NCI-H2107 (cell line): ENCODE data around the gene SNRPA.
"Not testable (repeated sequence)": the region's sequence is repeated elsewhere in the genome, so short reads cannot be mapped to it uniquely, and the experiment has no call there.

ENCODE experiments used
- DNase-seq: peaks from one replicate; lab custom pipeline; 2025; lab: John Stamatoyannopoulos, UW

The SNRPA gene

DNA sequence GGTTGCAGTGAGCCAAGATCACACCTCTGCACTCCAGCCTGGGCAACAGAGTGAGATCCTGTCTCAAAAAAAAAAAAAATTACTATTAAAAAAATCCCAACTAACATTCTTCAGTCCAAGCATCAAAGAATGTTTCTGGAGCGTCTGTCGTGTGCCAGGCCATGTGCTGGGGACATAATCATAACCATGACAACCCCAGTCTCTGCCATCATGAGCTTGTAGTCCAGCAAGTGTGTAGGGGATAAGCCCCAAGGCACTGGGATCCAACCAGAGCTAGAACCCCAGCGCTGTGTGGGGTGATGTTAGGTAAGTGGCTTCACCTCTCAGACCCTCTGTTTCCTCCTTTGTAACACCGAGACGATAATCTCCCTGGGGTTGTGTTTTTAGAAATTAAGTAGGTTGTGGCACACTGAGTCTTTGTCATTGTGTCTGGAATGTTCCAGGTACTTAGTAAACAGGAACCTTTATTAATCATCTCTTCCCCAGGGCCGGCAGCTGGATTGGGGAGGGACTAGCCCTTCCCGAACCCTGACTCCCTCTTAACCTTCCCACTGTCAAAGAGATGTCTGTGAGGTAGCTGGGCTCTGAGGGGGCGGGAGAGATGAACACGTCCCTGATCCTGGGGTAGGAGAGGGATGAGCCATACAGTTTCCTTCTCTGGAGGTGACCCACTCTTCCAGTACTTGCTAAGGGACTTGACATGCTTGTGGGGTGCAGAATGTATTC, 28.9 kb upstream of the SNRPA start:
- DNase-seq, result no peak

DNA sequence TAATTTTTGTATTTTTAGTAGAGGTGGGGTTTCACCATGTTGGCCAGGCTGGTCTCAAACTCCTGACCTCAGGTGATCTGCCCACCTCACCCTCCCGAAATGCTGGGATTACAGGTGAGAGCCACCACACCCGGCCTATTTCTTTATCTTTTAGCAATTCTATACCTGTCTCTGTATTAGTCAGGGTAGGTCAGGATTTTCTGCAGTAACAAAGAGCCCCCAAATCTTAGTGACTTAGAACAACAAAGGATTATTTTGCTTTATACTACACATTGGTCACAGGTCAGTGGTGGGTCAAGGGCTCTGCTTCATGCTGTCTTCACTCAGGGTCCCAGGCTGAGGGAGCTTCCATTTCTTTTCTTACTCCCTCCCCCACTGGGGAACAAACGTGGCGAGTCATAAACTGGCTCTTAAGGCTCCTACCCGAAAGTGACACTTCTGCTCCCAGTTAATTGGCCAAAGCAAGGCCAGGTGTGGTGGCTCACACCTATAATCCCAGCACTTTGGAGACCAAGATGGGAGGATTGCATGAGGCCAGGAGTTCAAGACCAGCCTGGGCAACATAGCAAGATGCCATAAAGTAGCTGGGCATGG, 27.2 kb upstream of the SNRPA start:
- no peak for DNase-seq

DNA sequence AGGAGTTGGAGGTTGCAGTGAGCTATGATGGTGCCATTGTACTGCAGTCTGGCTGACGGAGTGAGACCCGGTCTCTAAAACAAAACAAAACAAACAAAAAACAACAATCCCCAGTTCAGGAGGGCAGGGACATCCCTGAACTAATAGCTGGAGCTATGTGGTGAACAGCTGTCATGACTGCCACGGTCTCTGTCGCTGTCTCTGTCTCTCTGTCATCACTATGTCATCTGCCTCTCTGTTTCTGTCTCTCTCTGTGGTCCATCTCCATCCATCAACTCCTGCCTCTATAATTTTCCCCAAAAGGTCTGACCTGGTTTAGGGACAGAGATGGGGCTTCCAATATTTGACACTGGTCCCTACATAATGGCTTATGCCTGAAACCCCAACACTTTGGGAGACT, 26.7 kb upstream of the SNRPA start:
- no peak for DNase-seq

DNA sequence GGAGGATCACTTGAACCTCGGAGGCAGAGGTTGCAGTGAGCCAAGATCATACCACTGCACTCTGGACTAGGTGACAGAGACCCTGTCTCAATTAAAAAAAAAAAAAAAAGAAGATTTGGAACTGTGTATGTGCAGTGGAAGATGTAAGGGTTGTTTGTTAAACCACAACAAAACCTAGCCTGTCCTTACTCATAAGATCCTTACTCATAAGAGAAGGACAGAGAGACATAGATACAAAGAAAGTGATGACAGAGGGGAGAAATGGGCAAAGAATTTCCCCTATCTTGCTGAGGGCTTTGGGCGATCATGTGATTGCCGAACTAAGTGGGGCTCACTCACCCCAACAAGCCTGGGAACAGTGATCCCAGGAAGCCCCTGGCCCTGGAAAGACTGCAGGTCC, 26.1 kb upstream of the SNRPA start:
- no peak for DNase-seq

DNA sequence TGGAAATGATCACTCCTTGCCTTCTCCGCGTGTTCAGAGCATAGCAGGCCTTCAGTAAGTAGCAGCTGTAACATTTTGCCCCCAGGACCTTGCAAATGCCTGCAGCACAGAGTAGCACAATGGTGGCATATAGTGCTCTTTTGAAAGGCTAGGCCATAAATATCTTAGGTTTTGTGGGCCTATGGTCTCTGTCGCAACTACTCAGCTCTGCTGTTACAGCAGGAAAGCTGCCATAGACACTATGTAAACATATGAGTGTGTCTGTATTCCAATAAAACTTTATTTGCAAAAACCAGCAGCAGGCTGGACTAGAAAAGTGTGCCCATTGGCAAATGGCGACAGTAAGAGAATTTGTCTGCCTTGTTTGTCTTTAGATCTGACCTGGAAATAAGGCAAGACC, 24.7 kb upstream of the SNRPA start:
- no peak for DNase-seq

DNA sequence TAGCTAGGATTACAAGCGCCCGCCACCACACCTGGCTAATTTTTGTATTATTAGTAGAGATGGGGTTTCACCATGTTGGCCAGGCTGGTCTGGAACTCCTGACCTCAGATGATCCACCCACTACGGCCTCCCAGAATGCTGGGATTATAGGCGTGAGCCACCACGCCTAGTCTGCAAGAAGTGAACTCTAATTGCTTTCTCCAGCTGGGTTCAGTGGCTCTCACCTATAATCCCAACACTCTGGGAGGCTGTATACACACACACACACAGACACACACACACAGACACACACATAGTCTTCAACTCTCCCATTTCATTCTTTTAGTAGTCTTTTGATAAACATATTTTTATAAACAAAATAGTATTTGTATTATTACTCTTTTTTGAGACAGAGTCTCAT, 20.9 kb upstream of the SNRPA start:
- DNase-seq, result not testable (repeated sequence)

DNA sequence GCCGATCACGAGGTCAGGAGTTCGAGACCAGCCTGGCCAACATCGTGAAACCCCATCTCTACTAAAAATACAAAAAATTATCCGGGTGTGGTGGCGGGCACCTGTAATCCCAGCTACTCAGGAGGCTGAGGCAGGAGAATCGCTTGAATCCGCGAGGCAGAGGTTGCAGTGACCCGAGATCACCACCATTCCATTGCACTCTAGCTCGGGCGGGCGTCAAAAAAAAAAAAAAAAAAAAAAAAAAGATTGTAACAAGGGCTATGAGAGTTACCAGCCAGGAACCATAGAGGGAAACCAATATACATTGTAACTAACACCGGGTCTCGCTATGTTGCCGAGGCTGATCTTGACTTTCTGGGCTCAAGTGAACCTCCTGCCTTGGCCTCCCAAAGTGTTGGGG, 18.7 kb upstream of the SNRPA start:
- not testable (repeated sequence) for DNase-seq

DNA sequence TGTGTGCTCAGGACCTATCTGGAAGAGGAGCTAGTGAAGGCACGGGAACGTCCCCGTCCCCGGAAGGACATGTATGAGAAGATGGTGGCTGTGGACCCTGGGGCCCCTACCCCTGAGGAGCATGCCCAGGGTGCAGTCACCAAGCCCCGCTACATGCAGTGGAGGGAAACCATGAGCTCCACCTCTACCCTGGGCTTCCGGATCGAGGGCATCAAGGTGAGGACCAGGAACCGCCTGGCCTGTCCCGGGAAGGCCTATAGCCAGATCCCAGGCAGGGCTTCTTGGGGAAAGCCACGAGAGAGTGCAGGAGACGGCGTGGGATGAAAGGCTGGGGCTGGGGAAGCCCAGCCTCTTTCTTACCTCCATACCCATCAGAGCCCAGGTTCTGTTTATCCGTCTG, 17.9 kb upstream of the SNRPA start:
- DNase-seq, result no peak

DNA sequence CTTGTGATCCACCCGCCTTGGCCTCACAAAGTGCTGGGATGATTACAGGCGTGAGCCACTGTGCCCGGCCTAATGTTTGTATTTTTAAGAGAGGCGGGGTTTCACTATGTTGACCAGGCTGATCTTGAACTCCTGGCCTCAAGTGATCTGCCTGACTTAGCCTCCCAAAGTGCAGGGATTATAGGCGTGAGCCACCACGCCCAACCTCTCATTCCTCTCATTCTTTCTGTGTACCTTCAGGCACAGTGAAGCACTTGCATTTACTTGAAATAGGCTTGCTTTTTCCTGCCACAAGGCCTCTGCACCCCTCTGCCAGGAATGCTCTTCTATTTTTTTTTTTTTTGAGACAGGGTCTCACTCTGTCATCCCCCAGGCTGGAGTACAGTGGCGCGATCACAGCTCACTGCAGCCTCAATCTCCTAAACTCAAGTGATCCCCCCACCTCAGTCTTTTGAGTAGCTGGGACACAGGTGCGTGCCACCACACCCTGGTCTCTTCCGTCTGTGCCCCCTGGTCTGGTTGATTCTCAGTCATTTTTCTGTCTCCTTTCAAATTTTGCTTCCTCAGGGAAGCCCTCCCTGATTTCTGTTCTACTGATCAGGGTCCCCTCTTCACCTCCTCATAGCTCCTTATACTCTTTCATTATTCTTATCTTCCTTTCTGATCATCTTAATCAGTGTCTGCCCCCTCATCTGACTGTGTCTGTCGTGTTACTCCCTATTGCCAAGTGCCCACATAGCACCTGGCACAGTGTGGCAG, 15.8 kb upstream of the SNRPA start:
- DNase-seq, result no peak

DNA sequence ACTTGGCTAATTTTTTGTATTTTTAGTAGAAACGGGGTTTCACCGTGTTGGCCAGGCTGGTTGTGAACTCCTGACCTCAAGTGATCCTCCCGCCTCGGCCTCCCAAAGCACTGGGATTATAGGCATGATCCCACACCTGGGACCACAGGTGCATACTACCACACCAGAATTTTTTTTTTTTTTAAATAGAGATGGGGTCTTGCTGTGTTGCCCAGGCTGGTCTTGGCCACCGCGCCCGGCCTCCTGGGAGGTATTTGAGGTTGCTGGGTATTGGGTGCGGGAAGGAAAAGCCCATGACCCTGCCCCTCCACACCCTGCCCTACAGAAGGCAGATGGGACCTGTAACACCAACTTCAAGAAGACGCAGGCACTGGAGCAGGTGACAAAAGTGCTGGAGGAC, 14.3 kb upstream of the SNRPA start:
- no peak for DNase-seq

DNA sequence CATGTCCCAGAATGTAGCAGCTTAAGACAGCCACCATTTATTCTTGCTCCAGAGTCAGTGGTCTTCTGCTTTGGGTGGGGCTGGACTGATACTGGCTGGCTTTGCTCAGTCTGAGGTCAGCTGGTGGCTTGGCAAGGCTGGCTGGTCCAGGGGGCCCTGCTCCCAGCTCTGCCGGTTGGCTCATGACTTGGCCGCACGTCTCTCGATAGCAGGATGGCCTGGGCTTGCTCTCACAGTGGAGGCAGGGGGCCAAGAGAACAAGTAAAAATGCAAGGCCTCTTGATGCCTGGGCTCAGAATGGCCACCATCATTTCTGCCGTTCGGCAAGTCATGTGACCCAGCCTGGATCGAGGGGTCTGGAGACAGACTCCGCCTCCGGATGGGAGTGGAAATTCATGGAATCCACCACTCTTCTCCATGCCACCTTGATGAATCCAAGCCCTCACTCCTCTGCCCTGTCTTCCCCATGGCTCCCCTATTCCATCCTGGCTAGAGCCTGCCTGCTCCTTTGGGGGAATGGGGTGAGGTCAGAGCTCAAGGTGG, 13.8 kb upstream of the SNRPA start:
- DNase-seq, result no peak

DNA sequence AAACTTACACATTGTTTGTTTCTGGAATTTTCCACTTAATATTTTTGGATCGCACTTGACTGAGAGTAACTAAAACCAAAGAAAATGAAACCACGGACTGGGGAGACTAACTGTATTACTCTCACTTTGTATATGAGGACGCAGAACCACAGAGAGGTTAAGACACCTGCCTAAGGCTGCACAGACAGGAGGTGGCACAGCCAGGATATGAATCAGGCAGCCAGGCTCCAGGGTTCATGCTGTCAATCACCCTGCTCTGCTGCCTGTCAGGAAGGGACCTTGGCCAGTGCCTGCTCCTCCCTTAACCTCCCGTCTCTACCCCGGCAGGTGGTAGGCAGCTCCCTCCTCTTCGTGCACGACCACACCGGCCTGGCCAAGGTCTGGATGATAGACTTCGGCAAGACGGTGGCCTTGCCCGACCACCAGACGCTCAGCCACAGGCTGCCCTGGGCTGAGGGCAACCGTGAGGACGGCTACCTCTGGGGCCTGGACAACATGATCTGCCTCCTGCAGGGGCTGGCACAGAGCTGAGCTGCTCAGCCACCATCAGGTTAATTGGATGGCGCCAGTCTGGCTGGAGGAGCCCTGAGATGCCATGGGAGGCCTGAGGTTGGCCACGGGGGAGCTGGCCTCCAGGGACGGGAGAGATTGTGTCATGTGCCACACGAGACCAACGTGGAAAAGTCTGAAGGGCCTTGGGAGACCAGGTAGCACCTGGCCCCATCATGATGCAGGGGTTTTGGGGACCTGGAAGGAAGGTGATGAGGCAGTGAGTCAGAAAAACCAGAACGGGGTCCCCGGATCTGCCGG, 11.8 kb upstream of the SNRPA start:
- DNase-seq, result no peak

DNA sequence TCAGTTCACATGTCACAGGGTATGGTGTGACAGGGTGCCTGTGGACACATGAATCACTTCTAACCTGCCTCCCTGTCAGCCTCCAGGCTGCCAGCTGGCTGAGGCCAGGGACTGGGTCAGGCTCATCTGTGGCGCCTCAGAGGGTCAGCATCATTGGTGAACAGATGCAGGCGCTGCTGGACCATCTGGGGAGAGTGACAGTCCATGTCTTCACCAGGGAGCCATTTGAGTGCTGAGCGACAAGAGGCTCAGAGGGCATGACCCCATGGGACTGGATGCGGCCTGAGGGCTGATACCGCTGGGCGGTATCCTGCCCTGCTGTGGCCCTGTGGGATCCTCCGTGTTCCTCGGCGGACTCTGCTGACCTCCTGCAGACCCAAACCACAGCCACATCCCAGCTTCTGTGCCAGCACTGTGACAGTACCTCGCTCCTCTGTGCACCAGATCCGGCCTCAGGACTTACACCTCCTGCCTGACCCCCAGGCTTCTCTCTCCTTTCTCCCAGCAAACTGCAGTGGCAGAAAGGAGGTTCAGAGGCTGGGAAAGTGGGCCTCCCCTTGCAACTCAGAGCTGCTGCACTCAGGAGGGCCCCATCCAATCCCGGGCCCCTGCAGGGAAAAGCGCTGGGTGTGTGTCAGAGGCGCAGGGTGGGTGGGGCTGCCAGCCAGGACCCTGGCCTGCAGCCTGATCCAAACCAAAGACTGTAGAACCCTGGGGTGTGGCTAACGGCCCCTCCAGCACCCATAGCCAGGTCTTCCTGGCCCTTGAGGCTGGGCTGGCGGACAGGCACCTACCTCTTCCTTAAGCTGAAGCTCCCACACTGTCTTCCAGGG, 10.9 kb upstream of the SNRPA start:
- no peak for DNase-seq

DNA sequence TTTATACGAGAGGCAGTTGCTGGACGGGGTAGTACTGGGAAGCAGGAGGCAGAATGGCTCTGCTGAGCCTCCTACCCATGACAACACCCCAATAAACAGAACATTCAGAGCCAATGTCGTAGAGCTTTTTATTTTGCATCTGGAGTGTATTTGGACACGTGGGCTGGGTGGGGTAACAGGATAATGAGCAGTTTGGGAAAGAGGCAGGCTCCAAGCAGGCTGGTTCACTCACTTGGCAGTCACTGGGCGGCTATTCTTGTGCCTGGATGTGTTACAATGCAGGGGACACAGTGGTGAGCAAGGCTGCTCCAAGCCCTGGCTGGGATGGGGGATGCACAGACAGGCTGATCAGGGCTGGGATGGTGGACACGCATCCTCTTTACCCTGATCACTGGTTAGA, 10.3 kb upstream of the SNRPA start:
- DNase-seq, result no peak

DNA sequence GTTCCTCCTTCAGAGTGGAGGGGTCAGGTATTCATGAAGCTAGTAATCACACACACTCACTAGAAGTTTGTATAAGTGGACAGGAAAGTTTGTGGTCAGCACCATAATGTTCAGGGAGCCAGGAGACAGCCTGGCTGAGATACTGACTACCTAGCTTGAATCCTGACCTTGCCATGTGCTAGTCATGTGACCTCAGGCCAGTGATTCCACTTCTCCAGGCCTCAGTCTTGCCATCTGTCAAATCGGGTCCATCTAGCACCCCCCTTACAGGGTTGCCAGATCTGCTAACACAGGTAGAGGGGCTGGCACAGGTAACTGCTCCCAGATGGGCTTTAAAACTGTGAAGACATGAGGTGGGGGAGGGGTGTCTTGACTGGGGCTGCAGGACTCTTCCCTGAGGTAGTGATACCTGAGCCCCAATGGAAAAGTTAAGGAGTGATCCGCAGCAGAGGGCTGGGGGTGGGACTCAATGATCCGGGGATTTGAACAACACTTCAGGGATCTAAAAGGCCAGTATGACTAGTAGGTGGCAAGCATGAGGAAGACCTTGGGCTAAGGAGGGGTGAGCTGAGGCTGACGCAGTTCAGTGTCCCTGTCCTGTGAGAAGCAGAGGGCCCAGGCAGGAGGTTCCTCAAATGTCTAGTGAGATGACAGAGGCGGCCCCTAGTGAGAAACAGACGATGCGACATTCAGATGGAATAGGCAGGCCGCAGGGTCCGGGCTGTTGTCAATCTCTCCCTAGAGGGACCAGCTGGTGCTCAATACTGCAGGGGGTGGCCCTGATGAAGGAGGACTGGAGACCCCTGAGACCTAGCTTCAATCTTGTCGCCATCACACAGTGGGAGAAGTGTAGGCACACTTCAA, 9.2 kb upstream of the SNRPA start:
- DNase-seq, result no peak

DNA sequence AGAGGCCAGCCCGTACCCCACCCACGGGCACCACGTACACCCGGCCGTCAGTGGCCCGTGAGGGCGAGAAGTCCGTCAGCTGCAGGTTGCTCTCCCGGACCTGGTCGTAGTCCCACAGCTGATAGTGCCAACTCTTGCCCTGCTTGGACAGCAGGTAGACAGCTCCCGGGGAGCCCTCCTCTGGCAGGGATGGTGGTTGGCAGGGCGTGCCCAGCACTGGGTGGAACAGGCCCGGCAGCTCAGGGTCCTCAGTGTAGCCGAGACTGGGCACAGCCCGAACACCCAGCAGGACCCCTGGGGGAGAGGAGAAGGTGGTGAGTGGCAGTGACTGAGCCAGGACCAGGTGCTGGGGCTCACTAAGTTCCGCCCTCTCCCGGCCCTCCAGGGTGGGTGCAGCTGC, 8.5 kb upstream of the SNRPA start:
- no peak for DNase-seq

DNA sequence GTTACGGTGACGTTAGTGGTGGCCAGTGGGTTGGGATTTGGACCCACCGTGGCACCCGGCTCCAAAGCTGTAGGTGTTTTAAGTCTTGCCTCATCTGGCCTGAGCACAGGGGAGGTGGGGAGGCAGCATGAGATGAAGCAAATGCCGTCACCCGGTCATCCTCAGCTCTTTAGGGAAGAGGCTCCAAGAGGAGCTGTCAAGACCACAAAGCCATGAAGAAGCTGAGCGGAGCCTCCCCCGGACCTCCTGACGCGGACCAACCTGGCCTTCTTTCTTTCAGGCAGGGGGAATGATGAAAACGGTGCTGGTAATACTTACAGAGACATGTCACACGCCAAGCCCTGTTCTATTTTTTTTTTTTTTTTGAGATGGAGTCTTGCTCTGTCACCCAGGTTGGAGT, 8.1 kb upstream of the SNRPA start:
- DNase-seq, result no peak

DNA sequence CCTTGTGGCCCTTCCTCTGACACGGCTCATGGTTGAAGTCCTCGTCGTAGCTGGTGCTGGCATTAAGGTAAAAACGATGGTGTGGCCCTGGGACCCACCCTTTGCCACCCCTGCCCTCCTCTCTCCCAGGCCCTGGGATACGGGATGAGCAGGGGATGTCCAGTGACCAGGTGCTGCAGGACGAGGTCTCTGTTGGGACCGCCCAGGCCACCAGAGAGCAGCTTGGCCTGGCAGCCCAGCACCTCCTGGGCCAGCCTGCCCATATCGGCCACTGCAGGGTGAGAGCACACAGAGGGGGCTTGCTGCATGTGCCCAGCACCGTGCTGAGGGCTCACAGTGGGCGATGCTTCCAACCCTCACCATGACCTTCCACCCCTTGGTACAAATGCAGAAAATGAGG, 7.1 kb upstream of the SNRPA start:
- DNase-seq, result no peak

DNA sequence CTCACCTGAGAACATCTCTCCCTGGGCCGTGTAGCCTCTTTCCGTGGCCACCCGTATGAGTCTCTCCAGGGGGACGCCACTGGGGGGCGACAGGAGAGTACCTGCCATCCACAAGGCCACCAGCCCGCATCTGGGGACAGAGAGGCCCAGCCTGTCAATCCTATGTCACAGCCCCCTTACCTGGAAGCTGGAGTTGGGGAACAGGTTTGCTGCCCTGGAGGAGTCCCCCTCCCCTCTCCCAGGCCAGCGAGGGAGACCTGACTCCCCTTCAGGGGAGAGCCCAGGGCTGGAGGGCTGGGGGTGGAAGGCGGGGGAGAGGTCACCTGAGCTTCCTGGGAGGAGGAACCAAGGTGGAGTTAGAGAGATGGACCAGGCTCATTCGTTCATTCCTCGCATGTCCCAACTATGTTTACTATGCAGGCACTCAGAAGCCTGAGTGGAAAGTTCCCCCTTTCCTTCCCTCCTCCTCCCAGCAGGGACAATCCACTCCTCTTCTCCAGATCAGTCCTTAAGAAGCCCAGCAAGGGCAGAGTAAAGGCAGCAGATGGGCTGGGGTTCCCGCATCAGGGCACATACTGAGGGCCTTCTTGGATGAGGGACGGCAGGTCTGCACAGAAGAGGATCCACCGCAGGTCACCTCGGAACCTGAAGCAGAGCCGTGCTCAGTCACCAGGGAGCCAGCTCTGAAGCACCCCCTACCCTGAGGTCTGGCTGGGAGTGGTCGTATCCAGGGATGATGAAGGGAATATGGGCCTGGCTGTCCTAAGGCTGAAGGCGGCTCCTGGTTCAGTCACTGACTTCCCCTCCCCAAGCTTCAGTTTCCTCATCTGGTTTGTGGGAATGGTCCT, 6.2 kb upstream of the SNRPA start:
- no peak for DNase-seq

DNA sequence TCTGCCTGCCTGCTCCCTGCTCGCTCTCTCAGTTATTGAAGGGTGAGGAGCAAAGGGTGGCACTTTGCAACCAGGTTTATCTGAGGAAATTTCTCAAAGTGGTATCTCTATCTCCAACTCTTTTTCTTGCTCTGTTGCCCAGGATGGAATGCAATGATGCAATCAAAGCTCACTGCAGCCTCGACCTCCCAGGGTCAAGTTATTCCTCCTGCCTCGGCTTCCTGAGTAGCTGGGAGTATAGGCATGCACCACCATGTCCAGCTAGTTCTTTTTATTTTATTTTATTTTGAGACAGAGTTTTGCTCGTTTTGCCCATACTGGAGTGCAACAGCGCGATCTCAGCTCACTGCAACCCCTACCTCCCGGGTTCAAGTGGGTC, 5.6 kb upstream of the SNRPA start:
- no peak for DNase-seq
